ENCODE data around the gene HS6ST3.

GRCh38 chr13:96783057-96783456 lies 693.1 kb downstream of the HS6ST3 start:
- no peak for TF ChIP-seq FOXA1 (IDR thresholded peaks at IDR 0.05)
- TF ChIP-seq SP1 (IDR thresholded peaks at IDR 0.05): no peak
- no peak for TF ChIP-seq FOXK2 (IDR thresholded peaks at IDR 0.05)
- no peak for TF ChIP-seq FOXM1 (IDR thresholded peaks at IDR 0.05; ENCODE audit: borderline replicate concordance)
- TF ChIP-seq ZNF384 (IDR thresholded peaks at IDR 0.05): no peak
- TF ChIP-seq SUZ12 (IDR thresholded peaks at IDR 0.05): no peak
- TF ChIP-seq PKNOX1 (IDR thresholded peaks at IDR 0.05): no peak
- TF ChIP-seq NFRKB (IDR thresholded peaks at IDR 0.05): no peak
- TF ChIP-seq ARNT (IDR thresholded peaks at IDR 0.05): no peak

All from HEK293T (cell line).